NCI-H1930 (cell line): ENCODE measurements around the gene PHETA2.
A peak's percentile ranks its signal among the peaks of the same experiment; 100 is the strongest.
"Not testable (repeated sequence)": the region's sequence is repeated elsewhere in the genome, so short reads cannot be mapped to it uniquely, and the experiment has no call there.

Experiments
- DNase-seq, 2 experiments: peaks; one replicate each; lab custom pipeline; 2025; lab: John Stamatoyannopoulos, UW

The PHETA2 gene

DNA sequence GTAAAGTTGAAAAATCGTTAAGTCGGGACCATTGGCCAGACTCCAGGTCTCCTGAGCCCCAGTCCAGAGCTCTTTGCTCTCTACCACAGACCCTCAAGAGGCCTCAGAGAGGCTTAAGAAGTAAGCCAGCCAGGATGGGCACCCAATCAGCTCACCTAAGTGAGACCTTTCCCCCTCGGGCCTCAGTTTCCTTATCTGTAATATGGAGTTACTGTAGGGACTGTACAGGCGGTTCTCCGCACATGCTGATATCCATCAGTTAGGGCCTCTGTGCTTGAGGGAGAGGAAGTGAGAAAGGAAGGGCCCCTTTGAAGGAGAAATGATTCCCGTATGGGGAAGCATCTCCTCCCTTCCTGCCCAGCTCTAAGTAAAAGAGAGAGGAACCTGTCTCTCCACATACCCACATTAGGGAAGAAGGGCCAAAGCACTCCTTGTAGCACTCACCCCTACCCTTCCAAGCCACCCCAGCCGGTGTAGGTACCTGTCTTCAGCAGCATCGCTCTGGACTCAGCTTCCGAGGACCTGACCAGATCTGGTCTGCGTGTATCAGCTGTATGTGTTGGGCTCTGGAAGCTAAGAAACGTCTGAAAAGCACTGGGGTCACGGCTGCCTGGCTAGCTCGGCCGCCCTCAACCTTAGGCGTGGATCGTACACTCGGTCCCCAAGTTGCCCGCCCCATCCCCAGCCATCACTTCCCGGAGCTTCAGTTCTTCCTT lies 4.1 kb upstream of the PHETA2 start:
- no peak for DNase-seq

DNA sequence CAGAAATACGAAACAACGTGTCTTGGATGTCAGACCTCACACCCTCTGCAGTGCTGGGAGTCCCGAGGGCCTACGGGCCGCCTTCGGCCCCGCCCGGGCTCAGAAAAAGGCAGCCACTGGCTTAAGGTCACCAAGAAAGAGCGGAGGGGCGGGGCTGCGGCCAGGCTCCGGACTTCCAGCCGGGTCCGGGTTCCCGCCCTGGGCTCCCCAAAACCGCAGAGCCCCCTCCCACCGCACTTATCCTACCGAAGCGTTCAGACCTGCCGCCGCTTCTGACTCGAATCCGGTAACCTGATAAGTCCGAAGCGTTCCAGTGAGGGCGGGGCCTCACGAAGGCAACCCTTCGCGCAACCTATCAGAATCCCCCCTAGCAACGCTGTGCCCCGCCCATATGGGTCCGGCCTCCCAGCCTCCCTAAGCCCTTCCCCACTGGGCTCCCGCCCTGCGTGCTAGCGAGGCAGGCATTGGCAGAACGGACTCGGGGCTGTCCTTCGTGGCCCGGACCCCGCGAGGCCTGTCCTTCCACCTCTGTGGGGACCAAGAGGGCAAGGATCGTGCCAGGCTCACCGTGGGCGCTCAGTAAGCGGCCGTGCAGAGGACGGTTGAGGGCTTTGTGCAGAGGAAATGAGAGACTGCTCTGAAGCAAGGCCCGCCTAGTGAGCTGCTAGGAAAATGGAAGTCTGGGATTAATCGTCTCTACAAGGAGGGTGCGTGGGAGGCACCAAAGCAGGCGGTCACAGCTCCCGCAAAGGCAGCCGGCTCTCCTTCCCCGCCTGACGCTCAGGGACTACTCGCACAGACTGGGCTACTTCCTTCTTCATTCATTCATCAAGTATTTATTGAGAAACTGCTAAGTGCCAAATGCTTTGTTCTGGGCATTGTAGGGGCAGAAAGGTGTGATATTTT lies 3.3 kb upstream of the PHETA2 start, which contains the start of gene NAGA:
Gene NAGA (minus strand): TSS at position 296 of the 906 bp plus-strand sequence. CDS start 515 bp downstream, outside the sequence.
- peak; percentile 93 to 95 for DNase-seq

DNA sequence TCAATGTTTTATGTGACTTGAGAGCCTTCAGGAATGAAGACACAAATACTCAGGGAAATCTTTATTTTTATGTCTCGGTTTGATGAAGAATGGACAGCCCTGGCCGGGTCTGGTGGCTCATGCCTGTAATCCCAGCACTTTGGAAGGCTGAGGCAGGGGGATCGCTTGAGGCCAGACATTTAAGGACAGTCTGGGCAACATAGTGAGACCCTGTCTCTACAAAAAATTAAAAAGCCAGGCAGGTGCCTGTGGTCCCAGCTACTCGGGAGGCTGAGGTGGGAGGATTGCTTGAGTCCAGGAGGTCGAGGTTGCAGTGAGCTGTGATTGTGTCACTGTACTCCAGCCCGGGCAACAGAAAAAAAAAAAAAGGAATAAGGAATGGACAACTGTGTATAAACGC lies 2.5 kb upstream of the PHETA2 start:
- DNase-seq, result not testable (repeated sequence)

DNA sequence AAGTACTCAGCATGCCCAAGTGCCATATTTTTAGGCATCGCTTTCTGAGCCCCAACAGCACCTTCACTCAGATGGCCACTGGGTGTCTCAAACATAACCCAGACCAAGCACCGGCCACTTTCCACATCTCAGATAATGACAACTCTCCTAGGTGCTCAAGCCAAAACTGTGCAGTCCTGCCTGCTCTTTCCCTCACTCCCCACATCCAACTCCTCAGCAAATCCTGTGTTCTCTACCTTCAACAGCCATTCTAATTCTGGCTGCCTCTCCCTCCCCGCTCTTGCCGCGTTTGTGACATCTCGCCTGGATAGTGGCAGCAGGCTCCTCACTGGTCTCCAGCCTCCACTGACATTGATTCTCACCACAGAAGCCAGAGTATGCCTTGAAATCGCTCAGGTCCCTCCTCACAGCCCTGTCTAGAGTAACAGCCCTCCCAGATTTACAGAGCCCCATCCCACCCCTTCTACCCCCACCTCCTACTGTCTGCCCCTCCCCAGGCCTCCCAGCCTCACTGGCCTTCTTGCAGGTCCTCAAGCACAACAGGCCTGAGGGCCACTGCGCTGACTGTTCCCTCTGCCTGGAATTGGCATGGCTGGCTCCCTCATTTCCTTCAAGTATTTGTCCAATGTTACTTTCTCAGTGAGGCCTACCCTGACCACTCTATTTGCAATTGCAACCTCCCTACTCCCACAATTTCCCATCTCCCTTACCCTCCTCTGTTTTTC lies 1.3 kb upstream of the PHETA2 start:
- no peak for DNase-seq

DNA sequence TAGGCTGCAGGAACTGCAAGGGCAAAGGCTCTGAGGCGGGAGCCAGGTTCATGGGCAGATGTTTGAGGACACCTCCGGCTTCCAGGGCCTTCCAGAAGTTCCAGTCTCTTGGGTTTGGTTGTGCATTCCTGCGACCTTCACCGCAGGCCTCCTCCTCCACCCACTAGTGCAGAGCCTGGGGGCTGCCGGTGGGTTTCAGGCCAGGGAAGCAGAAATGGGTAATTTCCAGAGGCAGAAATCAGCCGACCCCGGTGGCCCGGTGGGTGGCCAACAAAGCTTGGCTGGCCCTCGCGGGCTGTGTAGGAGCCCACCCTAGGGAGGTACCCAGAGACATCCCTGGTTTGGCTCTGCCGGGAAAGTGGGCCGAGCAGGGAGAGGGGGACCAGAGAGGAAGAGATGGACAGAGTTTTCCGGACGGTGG lies 417 bp upstream of the PHETA2 start:
- DNase-seq, result no peak

DNA sequence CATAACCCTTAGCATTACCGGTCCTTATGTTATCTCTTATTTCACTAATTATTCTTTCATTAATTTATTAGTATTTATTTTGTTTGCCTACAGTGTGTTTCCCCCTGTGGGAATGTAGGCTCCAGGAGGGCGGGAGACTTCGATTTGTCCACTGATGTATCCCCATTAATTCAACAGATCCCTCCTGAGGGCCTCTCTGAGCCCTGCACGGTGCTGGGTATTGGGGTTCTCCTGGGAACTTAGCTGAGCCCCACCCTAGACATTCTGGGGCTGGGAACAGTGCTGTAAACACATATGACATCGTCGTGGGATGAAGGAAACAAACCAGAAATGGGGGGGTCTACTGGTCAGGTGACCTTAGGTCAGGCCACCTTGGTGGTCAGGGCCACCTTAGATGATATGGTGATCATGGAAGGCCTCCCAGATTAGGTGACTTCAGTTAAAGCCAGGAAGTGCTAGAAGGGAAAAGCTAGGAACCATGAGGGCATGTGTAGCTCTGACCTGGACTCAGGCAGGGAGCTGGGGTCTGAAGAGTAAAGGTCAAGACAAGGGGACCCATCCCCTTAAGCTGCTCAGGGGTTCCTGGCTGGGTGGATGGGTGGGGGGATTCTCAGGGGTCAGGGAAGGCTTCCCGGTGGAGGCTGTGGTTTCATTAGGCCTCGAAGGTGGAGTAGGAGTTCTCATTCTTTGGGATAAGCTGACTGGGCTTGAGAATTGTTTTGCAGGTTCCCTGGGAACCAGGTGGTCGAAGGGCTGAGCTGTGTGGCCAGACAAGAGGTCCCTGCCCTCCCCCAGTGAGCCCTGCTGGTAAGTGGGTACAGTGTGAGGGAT lies 1.0 kb downstream of the PHETA2 start:
- DNase-seq, result no peak

DNA sequence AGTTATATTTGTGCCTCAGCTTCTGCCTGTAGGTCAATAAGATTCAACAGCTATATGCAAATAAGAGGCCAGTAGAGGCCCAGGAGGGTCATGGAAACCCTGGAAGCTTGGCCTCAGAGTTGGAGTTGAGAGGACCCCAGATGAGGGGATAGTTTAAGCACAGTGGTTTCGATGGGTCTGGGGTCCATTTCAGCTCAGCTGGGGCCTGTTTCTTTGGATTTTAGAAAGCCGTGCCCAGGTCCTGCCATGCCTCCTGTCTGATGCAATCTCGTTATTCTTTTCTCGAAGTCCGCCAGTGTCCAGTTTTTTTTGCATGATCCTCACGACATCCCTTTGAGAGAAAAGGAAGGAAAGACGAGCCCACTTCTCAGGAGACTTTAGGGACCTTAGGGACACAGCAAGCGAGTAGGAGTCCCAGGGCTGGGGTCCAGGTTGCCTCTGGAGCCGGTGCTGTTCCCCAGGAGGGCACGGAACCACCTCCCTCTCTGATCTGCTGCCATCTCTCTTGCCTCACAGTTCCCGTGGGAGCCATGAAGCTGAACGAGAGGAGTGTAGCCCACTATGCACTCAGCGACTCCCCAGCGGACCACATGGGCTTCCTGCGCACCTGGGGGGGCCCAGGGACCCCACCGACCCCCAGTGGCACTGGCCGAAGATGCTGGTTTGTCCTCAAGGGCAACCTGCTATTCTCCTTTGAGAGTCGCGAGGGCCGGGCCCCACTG lies 2.9 kb downstream of the PHETA2 start:
- no peak for DNase-seq

DNA sequence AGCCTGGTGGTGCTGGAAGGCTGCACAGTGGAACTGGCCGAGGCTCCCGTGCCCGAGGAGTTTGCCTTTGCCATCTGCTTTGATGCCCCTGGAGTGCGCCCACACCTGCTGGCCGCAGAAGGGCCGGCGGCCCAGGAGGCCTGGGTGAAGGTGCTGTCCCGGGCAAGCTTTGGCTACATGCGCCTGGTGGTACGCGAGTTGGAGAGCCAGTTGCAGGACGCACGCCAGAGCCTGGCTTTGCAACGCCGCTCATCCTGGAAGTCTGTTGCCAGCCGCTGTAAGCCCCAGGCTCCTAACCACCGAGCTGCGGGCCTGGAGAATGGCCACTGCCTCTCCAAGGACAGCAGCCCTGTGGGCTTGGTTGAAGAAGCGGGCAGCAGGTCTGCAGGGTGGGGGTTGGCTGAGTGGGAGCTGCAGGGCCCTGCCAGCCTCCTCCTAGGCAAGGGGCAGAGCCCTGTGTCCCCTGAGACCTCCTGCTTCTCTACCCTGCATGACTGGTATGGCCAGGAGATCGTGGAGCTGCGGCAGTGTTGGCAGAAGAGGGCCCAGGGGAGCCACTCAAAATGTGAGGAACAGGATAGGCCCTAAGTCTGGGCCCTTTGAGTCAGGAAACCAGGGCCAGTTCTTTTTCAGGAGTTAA lies 3.6 kb downstream of the PHETA2 start:
- no peak for DNase-seq

DNA sequence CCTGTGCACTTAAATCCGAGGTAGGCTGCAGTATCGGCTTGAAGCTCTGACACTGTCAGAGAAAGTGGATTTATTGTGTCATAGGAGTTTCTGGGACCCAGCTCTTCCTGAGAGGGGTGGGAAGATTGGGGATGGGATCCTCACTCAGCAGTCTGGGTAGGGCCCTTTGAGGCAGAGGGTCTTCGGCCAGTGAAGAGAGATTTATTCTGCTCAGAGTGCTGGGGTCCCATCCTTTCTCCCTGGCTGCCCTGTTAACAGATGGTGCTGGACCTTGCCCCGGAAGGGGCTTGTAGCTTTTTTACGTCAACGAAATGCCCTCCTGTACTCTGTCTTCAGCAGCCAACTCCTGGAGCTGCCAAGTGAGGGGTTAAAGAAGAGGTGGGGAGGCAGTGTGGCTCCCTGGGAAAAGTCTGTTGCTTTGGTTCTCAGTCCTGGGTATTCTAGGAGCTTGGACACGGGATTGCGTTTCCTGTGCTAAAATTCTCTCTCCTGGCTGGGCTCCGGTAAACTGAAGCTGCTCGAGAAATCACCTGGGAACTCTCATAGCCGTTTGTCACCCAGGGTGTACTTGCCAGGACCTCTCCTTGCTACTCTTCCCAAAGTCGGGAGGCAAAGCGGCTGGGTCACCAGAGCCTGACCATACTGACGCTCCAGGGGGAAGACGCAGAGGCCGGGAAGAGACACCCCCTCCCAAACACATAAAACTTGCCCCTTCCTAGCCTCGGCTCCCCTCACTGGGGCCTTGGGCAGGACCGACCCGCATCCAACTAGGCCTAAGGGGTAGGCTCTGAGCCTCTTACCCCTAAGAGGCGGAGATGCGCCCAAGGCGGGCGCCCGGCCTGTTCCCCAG lies 4.6 kb downstream of the PHETA2 start:
- no peak for DNase-seq

DNA sequence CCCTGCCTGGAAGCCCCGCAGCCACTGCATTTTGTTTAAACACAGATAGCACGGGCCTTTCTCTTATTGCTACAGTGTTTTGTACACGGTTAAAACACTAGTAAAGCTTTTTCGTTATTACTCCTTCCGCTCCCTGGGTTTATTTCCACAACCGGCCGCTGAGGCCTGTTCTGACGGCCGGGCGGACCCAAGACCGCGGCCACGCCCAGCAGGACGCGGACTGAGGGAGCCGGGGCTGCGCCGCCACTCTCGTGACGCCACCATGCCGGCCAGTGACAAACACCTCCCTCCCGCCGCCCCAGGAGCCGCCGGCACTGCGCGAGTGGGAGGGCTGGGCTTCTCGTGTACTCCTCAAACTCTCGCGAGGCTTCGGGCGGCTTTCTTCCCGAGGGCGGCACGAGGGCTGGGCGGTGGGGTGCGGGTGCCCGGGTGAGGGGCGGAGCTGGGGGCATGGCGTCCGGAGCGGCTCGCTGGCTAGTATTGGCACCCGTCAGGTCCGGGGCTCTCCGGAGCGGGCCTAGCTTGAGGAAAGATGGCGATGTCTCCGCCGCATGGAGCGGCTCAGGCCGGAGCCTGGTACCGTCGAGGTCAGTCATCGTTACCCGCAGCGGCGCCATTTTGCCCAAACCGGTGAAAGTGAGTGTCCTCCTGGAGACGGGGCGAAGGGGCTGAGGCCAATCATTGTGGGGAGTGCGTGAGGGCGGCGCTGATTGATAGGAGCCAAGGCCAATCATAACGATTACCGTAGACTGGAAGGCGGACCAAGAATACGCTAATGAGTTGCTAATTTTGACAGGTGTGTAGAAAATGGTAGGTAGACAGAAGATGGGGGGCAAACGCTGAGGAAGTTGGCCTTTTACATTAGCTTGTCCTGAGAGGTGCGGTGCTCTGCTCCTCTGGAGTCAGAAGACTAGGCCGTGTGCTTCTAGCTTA lies 5.5 kb downstream of the PHETA2 start, which contains the start of gene SMDT1:
Gene SMDT1 (plus strand): TSS at position 382 of the 933 bp plus-strand sequence. CDS start 69 bp downstream, at position 451.
- peak; percentile 97 to 99 for DNase-seq

DNA sequence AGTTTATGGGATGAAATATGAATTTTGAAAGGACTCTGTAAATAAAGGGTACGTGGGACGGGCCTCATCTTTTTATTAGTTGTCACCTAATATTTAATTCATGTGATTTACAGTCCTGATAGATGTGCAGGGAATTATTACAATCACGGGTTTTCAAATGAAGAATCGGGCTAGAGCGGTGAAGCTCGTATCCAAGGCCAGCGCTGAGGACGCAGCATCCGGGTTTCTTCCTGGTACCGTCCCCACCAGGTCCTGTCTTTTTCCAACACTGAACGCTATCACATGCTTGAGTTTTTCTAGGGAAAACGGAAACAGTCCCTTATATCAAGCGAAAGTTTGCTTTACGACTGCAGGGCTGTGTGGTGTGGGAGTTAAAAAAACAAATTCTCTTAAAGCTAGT lies 6.2 kb downstream of the PHETA2 start:
- DNase-seq, result no peak

DNA sequence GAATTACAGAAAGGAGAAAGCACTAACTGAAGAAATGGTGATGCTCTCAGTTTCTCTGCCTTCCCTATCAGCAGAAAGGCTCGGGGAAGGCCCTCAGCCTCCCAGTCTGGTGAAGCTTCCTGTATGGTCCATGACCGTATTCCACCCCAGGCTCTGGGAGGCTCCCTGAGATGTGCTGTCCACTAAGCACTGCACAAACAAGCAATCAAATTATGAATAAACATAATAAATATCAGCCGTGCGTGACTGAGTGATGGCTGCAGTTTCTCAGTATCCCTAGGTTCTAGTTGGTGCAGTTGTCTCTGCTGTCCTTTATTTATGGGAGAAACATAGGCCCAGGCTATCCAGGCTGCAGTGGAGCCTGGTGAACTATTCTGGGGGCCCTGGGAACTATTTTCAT lies 9.1 kb downstream of the PHETA2 start:
- DNase-seq, result no peak

DNA sequence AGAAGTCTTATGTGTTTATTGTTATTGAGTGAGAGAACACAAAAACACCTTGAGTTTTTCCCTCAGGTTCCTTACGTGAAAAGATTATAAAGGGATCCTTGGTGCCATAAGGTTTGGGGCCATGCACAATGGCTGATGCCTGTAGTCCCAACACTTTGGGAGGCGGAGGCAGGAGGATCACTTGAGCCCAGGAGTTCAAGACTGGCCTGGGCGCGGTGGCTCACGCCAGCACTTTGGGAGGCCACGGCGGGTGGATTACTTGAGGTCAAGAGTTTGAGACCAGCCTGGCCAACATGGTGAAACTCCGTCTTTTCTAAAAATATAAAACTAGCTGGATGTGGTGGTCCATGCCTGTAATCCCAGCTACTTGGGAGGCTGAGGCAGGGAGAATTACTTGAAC lies 10.8 kb downstream of the PHETA2 start:
- no peak for DNase-seq

DNA sequence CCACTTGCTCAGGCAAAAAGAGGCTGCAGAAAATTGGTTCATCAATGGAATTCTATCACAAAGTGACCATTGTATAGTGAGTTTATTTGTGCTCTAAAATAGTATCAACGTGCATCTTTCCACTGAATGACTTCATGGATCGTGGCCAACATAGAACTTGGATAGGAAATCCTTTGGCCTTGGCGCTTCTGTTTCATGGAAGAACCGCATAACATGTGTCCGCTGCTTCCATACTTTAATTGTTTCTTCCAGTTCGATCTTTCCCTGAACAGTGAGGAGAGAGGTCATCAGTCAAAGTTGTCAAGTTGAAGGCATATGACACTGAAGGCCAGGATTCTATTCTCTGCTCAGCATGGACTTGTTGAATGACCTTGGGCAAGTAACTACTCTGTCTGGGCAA lies 12.0 kb downstream of the PHETA2 start:
- DNase-seq, result no peak

DNA sequence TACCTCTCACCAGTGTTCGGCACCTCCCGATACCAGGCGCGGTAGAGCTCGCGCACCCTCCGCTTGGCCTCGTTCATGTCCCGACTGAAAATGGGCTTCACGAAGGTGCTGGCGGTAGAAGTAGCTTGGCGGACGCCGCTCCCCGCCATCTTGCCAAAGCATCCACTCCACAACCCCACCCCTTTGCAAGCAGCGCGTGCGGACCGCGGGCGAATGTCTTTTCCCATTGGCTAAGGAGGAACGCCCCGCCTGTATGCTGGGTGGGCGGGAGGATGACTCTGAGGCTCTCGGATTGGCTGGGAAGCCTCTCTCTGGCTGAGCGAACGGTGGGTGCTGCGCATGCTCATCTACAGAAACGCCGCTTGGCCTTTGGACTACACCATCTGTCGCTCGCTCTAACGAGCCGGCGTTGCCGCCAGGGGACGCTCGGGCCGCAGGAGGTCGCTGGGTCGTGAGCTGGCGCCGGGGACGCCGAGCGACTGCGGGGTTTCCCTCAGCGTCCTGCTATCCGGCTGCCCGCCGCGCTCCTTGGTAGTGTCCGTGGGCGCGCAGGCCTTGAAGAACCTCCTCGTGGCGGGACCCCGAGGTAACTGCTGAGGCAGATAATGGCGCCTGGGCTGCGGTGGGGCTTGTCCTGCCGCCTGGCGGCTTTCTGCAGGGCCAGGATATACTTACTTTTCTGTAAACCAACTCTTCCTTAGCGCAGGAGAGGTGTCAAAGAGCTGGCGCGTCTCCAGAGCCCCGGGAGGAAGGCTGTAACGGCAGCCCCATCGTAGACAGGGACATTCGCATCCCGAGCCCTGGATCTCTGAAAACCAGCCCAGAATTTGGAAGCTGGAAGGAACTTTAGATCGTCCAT lies 16.8 kb downstream of the PHETA2 start, which contains the start of gene NDUFA6:
Gene NDUFA6 (minus strand): TSS at position 177 of the 859 bp plus-strand sequence. CDS start 28 bp downstream, at position 149.
- peak; percentile 99 for DNase-seq

DNA sequence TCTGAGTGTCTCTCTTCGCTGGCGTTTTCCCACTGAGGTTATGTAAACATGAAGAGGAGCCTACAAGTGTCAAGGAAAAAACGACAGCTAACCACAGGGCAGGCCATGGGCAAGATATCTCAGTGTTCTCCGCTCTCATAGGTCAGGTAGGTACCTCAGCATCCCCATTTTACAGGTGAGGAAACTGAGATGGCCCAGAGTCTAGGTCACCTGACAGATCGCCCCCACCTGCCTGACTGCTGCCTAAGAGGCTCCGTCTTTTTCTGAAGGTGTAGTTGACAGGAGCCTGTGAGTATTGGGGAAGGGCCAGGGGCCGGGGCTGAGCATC lies 17.4 kb downstream of the PHETA2 start:
- no peak for DNase-seq

DNA sequence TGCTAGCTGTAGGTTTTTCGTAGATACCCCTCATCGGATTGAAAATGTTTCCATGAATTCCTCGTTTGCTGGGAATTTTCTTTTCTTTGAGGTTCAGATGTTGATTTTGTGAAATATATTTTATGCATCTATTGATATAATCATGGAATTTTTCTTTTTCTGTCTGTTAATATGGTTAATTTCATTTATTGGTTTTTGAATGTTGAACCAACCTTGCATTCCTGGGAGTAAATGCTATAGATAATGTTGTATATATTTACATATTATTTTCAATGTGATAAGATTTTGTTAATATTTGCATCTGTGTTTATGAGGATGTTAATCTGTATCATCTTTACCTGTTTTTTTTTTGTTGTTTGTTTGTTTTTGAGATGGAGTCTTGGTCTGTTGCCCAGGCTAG lies 27.2 kb downstream of the PHETA2 start:
- no peak for DNase-seq
